ENCODE data around the gene WDFY4. TPM values are rescaled to one million over a fixed set of nuclear protein-coding genes. Genes with fewer than 3 reads are reported as not detected.

The WDFY4 gene
- polyA plus RNA-seq, 1 of the 3 experiments (the other 2 are of a cell fraction) = not detected

DNA sequence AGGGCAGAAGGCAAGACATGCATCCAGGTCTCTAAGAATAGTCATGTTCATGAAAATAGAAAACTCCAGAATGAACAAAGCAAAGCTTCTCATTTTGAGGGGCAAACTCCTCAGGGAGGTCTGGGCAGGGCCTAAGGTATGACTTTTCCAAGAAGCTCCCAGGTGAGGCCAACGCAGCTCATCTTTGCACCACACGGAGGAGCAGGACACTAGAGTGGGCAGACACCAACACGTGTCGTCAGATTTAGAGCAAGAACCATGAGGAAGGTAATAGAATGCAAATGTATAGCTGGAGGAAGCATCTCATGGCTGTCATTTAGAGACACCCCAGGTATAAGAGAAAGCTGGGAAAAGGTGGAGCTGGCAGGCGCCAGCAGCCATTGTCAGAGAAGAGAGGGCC is 95.7 kb downstream of the WDFY4 start:
- TF ChIP-seq JUND (IDR thresholded peaks at IDR 0.05) (no peak), RFX5 (IDR thresholded peaks at IDR 0.05; ENCODE audit: low read length) (no peak), NFIC (IDR thresholded peaks at IDR 0.05; ENCODE audit: borderline replicate concordance) (no peak), FOXM1 (IDR thresholded peaks at IDR 0.05; ENCODE audit: low read depth) (no peak), CHD2 (IDR thresholded peaks at IDR 0.05; ENCODE audit: low read length, partially characterized antibody) (no peak), EZH2phosphoT487 (IDR thresholded peaks at IDR 0.05; ENCODE audit: borderline replicate concordance, low read depth) (no peak), NRF1 (IDR thresholded peaks at IDR 0.05; ENCODE audit: low read depth, low read length) (no peak)
- TF ChIP-seq, protein P1, sequence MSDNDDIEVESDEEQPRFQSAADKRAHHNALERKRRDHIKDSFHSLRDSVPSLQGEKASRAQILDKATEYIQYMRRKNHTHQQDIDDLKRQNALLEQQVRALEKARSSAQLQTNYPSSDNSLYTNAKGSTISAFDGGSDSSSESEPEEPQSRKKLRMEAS (IDR thresholded peaks at IDR 0.05; ENCODE audit: low read depth) = no peak
- no peak overlapping the region for H3K9ac ChIP-seq
- H3F3A ChIP-seq (replicated peaks; ENCODE audit: insufficient read depth) = no peaks in the 10 kb centered on the region
- no peak overlapping the region for H3K4me2 ChIP-seq
- H4K20me1 ChIP-seq (ENCODE audit: insufficient read depth) = no peaks in the 10 kb centered on the region
- WGBS (ENCODE audit: low lambda C conversion rate) = 57% methylated on average over 5 of the region's 5 CpGs
- POLR2A ChIA-PET = no interaction called here
- no peaks in the 10 kb centered on the region for H3K9me3 ChIP-seq
- no peaks in the 10 kb centered on the region for H3K79me2 ChIP-seq (ENCODE audit: insufficient read depth)
- no peaks in the 10 kb centered on the region for H3K9me2 ChIP-seq
- H3K4me1 ChIP-seq (ENCODE audit: control insufficient read depth in 1 of 2, insufficient read depth in 2 of 2, low read depth in 1 of 2, low read length in 1 of 2) = no peaks in the 10 kb centered on the region
- H3K27ac ChIP-seq (ENCODE audit: low read depth in 2 of 2, low read length in 1 of 2) = no peak overlapping the region
- H2AFZ ChIP-seq (ENCODE audit: low read depth) = no peak overlapping the region
- no peak for DNase-seq
- no peaks in the 10 kb centered on the region for H3K27me3 ChIP-seq (ENCODE audit: insufficient read depth)
- no peaks in the 10 kb centered on the region for H3K36me3 ChIP-seq (replicated peaks in 1 of 2; ENCODE audit: control insufficient read depth in 1 of 2, insufficient read depth in 2 of 2, low read length in 1 of 2)
- CTCF ChIA-PET = no interaction called here
- H3K4me3 ChIP-seq (ENCODE audit: low read depth in 2 of 2, low read length in 1 of 2) = no peak overlapping the region

DNA sequence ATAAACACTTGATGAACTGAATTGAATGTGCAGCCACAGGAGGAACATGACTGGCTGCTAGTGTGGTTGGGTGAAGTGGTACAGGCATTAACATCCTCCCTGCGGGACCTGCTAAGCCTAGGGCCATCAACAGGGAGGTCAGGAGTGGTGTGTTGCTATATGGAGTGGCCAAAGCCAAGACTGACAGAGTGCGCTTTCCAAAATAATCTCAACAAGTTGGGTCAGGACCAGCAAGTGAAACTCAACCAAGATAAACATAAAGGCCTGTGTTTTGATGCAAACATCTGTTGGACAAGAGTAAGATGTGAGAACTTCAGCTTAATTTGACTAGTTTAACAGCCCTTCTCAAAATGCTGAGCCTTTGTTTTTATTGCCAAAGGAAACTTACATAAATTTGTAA is 97.7 kb downstream of the WDFY4 start:
- H3F3A ChIP-seq (replicated peaks; ENCODE audit: insufficient read depth) = no peaks in the 10 kb centered on the region
- CTCF ChIA-PET = no interaction called here

DNA sequence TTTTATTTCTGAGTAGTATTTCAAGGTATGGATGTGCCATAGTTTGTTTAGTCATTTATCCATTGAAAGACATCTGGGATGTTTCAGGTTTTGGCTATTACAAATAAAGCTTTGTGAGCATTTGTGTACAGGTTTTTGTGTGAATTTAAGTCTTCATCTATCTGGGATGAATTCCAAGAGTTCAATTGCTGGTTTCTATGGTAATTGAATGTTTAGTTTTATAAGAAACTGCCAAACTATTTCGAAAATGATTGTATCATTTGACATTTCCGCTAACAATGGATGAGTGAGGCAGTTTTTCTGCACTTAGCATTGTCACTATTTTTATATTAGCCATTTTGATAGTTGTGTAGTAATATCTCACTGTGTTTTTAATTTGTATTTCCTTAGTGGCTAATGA is 99.4 kb downstream of the WDFY4 start:
- H2AFZ ChIP-seq (ENCODE audit: low read depth) = no peak overlapping the region
- no peak overlapping the region for H3K4me3 ChIP-seq (ENCODE audit: low read depth in 2 of 2, low read length in 1 of 2)
- POLR2A ChIA-PET = no interaction called here
- TF ChIP-seq, protein P2, sequence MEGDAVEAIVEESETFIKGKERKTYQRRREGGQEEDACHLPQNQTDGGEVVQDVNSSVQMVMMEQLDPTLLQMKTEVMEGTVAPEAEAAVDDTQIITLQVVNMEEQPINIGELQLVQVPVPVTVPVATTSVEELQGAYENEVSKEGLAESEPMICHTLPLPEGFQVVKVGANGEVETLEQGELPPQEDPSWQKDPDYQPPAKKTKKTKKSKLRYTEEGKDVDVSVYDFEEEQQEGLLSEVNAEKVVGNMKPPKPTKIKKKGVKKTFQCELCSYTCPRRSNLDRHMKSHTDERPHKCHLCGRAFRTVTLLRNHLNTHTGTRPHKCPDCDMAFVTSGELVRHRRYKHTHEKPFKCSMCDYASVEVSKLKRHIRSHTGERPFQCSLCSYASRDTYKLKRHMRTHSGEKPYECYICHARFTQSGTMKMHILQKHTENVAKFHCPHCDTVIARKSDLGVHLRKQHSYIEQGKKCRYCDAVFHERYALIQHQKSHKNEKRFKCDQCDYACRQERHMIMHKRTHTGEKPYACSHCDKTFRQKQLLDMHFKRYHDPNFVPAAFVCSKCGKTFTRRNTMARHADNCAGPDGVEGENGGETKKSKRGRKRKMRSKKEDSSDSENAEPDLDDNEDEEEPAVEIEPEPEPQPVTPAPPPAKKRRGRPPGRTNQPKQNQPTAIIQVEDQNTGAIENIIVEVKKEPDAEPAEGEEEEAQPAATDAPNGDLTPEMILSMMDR (IDR thresholded peaks at IDR 0.05) = no peak
- no peak for TF ChIP-seq YY1 (IDR thresholded peaks at IDR 0.05; ENCODE audit: low read depth)
- 22% methylated on average over 2 of the region's 2 CpGs for WGBS (ENCODE audit: low lambda C conversion rate)
- H3K4me2 ChIP-seq = no peak overlapping the region
- H3K9me3 ChIP-seq = peaks cover 9% of the 10 kb centered on the region
- H3K4me1 ChIP-seq (ENCODE audit: control insufficient read depth in 1 of 2, insufficient read depth in 2 of 2, low read depth in 1 of 2, low read length in 1 of 2) = no peaks in the 10 kb centered on the region
- no peak overlapping the region for H3K27ac ChIP-seq (ENCODE audit: low read depth in 2 of 2, low read length in 1 of 2)
- no peaks in the 10 kb centered on the region for H3F3A ChIP-seq (replicated peaks; ENCODE audit: insufficient read depth)
- no peaks in the 10 kb centered on the region for H4K20me1 ChIP-seq (ENCODE audit: insufficient read depth)
- CTCF ChIA-PET = no interaction called here
- DNase-seq = no peak
- no peaks in the 10 kb centered on the region for H3K27me3 ChIP-seq (ENCODE audit: insufficient read depth)
- no peaks in the 10 kb centered on the region for H3K36me3 ChIP-seq (replicated peaks in 1 of 2; ENCODE audit: control insufficient read depth in 1 of 2, insufficient read depth in 2 of 2, low read length in 1 of 2)
- no peak overlapping the region for H3K9ac ChIP-seq
- H3K79me2 ChIP-seq (ENCODE audit: insufficient read depth) = no peaks in the 10 kb centered on the region
- no peaks in the 10 kb centered on the region for H3K9me2 ChIP-seq

More for the DNA sequence above, 97.7 kb downstream of the WDFY4 start:
- H3K27ac ChIP-seq (ENCODE audit: low read depth in 2 of 2, low read length in 1 of 2) = no peak overlapping the region
- H3K36me3 ChIP-seq (replicated peaks in 1 of 2; ENCODE audit: control insufficient read depth in 1 of 2, insufficient read depth in 2 of 2, low read length in 1 of 2) = no peaks in the 10 kb centered on the region
- POLR2A ChIA-PET = no interaction called here
- DNase-seq = no peak
- no peaks in the 10 kb centered on the region for H3K9me2 ChIP-seq
- no peak overlapping the region for H2AFZ ChIP-seq (ENCODE audit: low read depth)
- 21% methylated on average over 2 of the region's 2 CpGs for WGBS (ENCODE audit: low lambda C conversion rate)
- TF ChIP-seq RFX5 (IDR thresholded peaks at IDR 0.05; ENCODE audit: low read length) = no peak
- no peaks in the 10 kb centered on the region for H3K79me2 ChIP-seq (ENCODE audit: insufficient read depth)
- no peaks in the 10 kb centered on the region for H4K20me1 ChIP-seq (ENCODE audit: insufficient read depth)
- no peak overlapping the region for H3K9ac ChIP-seq
- H3K4me2 ChIP-seq = no peak overlapping the region
- H3K4me3 ChIP-seq (ENCODE audit: low read depth in 2 of 2, low read length in 1 of 2) = no peak overlapping the region
- H3K4me1 ChIP-seq (ENCODE audit: control insufficient read depth in 1 of 2, insufficient read depth in 2 of 2, low read depth in 1 of 2, low read length in 1 of 2) = no peaks in the 10 kb centered on the region
- H3K9me3 ChIP-seq = peaks cover 9% of the 10 kb centered on the region
- H3K27me3 ChIP-seq (ENCODE audit: insufficient read depth) = no peaks in the 10 kb centered on the region
